ENCODE results near the gene EPHB1. TPM values are rescaled to one million over a fixed set of nuclear protein-coding genes. Genes with fewer than 3 reads are reported as not detected.

The EPHB1 gene
- total and polyA plus RNA-seq, 2 donors (not counting 3 experiments of a cell fraction or from before 2014, with no cell fraction given): 1.3 to 5.2 TPM

DNA sequence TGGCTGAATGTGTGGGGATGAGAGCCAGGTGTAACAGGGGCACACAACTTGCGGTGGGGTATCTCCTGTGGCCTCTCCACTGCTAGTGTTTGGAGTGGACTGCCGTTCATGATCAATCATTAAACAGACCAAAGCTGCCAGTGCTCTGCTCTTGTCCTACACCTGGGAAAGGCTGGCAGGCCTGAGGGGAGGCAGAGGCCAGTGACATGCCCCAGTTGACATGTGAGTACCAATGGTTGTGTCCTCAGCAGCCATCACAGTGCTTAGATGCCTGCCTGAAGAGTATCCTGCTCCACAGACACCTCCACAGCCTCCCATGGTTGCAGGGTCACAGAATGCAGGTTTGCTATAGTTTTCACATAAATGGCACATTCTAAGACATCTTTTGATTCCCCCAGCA lies 348.4 kb downstream of the EPHB1 start:
- CTCF ChIA-PET: no interaction called here
- H3K27ac ChIP-seq (ENCODE audit: insufficient read depth, low read depth, low read length): no peak overlapping the region
- H3K27me3 ChIP-seq (ENCODE audit: control insufficient read depth in 2 of 2, insufficient read depth in 2 of 2, low read length in 2 of 2): no peaks in the 10 kb centered on the region
- no peaks in the 10 kb centered on the region for H3K36me3 ChIP-seq (ENCODE audit: control insufficient read depth in 2 of 2, extremely low read depth in 1 of 2, insufficient read depth in 2 of 2, low read length in 2 of 2)
- no peak for FAIRE-seq
- no peaks in the 10 kb centered on the region for H3K4me1 ChIP-seq (ENCODE audit: control insufficient read depth, extremely low read depth, insufficient read depth, low read length)
- H3K4me3 ChIP-seq (replicated peaks in 1 of 3; ENCODE audit: insufficient read depth in 1 of 3, low read depth in 1 of 3, low read length in 3 of 3): no peak overlapping the region
- dilution Hi-C loops (cut with MboI; ENCODE audit: extremely low pct_ligation_motif_present, low sequenced_read_pairs): no loop called here
- no peak overlapping the region for H3K9ac ChIP-seq (replicated peaks; ENCODE audit: extremely low read depth, insufficient read depth, low read length)
- no TSS peak for BruUV-seq (replicated peaks)
- intact Hi-C loops (cut with micrococcal nuclease): no loop called here
- no peaks in the 10 kb centered on the region for H3K9me1 ChIP-seq (replicated peaks; ENCODE audit: control insufficient read depth, extremely low read depth, insufficient read depth, low read length)
- H3K4me2 ChIP-seq (ENCODE audit: insufficient read depth, low read length): no peak overlapping the region
- no peaks in the 10 kb centered on the region for H4K20me1 ChIP-seq (replicated peaks; ENCODE audit: control insufficient read depth, extremely low read depth, insufficient read depth, low read length)
- no peak for DNase-seq (ENCODE audit: low read depth, low spot score)
- no peaks in the 10 kb centered on the region for H3K79me2 ChIP-seq (ENCODE audit: control insufficient read depth, insufficient read depth, low read length)
- H3K9me3 ChIP-seq (replicated peaks; ENCODE audit: control insufficient read depth, insufficient read depth, low read length): peaks cover 3% of the 10 kb centered on the region
- no peak overlapping the region for H2AFZ ChIP-seq (ENCODE audit: low read depth, low read length)
- TF ChIP-seq GATA2 (IDR thresholded peaks at IDR 0.05; ENCODE audit: insufficient read depth, insufficient read length, low read depth, low read length): no peak
- no peak for TF ChIP-seq POLR2A (IDR thresholded peaks at IDR 0.05; ENCODE audit: low read depth, low read length)
- TF ChIP-seq, protein P1, sequence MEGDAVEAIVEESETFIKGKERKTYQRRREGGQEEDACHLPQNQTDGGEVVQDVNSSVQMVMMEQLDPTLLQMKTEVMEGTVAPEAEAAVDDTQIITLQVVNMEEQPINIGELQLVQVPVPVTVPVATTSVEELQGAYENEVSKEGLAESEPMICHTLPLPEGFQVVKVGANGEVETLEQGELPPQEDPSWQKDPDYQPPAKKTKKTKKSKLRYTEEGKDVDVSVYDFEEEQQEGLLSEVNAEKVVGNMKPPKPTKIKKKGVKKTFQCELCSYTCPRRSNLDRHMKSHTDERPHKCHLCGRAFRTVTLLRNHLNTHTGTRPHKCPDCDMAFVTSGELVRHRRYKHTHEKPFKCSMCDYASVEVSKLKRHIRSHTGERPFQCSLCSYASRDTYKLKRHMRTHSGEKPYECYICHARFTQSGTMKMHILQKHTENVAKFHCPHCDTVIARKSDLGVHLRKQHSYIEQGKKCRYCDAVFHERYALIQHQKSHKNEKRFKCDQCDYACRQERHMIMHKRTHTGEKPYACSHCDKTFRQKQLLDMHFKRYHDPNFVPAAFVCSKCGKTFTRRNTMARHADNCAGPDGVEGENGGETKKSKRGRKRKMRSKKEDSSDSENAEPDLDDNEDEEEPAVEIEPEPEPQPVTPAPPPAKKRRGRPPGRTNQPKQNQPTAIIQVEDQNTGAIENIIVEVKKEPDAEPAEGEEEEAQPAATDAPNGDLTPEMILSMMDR (IDR thresholded peaks at IDR 0.05; ENCODE audit: extremely low read depth in 1 of 2, insufficient read depth in 1 of 2, low read depth in 1 of 2, low read length in 2 of 2): no peak
- TF ChIP-seq POLR2AphosphoS5 (IDR thresholded peaks at IDR 0.05; ENCODE audit: insufficient read depth, low read depth, low read length): no peak
- TF ChIP-seq JUN (IDR thresholded peaks at IDR 0.05; ENCODE audit: borderline replicate concordance, insufficient read depth, insufficient read length, low read depth): no peak
- no peak for TF ChIP-seq FOS (IDR thresholded peaks at IDR 0.05; ENCODE audit: borderline replicate concordance, insufficient read depth, low read length)
- no peak for TF ChIP-seq MAX (IDR thresholded peaks at IDR 0.05; ENCODE audit: insufficient read depth, insufficient read length)
- no peak for TF ChIP-seq EZH2 (IDR thresholded peaks at IDR 0.05; ENCODE audit: borderline replicate concordance, low read depth, low read length, severe bottlenecking)
- no peak for TF ChIP-seq MYC (IDR thresholded peaks at IDR 0.05; ENCODE audit: low read depth, low read length)
- POLR2A ChIA-PET: no interaction called here
